ENCODE results near the gene MBD3.

The MBD3 gene

DNA sequence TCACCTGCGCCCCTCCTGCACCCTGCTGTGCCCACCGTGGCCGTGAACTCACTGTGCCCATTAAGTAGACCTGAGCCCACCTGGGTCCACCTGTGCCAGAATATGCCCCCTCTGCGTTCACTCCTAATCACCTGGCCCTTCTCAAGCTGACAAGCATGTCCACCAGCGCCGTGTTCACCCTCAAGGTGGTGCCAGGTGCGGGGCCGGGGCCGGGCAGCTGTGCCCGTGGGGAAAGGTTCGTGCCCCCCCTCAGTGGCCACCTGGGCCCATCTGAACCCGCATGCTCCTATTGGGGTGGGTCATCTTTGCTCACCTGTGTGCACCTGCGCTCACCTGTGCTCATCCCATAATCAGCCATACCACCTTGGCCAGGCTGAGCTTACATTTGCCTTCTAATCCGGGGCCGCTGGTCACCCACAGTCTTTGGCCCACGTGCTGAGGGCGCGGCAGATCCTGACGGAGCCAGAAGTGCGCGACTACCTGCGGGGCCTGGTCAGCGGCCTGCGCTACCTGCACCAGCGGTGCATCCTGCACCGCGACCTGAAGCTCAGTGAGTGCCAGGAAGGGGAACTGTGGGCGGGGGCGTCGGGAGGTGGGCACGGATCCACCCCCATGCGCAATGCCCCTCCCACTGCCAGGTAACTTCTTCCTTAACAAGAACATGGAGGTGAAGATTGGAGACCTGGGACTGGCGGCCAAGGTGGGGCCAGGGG lies 66.4 kb downstream of the MBD3 start:
- intact Hi-C loops (cut with DNase I; ENCODE audit: low total_unique reads), result no loop called here
- H3K4me3 ChIP-seq, result no peak overlapping the region
- H3K27ac ChIP-seq, result no peak overlapping the region
- no peaks in the 10 kb centered on the region for H3K36me3 ChIP-seq
- H3K9me3 ChIP-seq, result no peaks in the 10 kb centered on the region
- DNase-seq, result no peak
- H3K4me1 ChIP-seq, result peaks cover 0 to 9% (median 7%) of the 10 kb centered on the region in 4 donors
- peaks cover 0 to 88% of the 10 kb centered on the region in 2 donors for H3K27me3 ChIP-seq
- TF ChIP-seq, protein P1, sequence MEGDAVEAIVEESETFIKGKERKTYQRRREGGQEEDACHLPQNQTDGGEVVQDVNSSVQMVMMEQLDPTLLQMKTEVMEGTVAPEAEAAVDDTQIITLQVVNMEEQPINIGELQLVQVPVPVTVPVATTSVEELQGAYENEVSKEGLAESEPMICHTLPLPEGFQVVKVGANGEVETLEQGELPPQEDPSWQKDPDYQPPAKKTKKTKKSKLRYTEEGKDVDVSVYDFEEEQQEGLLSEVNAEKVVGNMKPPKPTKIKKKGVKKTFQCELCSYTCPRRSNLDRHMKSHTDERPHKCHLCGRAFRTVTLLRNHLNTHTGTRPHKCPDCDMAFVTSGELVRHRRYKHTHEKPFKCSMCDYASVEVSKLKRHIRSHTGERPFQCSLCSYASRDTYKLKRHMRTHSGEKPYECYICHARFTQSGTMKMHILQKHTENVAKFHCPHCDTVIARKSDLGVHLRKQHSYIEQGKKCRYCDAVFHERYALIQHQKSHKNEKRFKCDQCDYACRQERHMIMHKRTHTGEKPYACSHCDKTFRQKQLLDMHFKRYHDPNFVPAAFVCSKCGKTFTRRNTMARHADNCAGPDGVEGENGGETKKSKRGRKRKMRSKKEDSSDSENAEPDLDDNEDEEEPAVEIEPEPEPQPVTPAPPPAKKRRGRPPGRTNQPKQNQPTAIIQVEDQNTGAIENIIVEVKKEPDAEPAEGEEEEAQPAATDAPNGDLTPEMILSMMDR (IDR thresholded peaks at IDR 0.05), result no peak

DNA sequence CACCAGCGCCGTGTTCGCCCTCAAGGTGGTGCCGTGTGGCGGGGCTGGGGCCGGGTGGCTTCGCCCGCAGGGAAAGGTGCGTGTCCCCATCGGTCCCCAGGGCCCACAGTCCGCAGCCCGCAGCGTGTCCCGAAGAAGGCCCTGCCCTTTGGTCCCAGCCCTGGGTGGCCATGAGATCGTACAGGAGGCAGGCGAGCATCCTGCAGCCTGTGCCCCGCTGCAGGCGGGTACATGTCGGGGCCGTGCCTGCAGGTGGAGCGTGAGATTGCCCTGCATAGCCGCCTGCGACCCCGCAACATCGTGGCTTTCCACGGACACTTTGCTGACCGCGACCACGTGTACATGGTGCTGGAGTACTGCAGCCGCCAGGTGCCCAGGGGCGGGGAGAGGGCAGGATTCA lies 67.3 kb downstream of the MBD3 start:
- H3K36me3 ChIP-seq, result no peaks in the 10 kb centered on the region
- TF ChIP-seq, protein P1 (IDR thresholded peaks at IDR 0.05), result no peak
- intact Hi-C loops (cut with DNase I; ENCODE audit: low total_unique reads), result no loop called here
- no peak overlapping the region for H3K27ac ChIP-seq
- no peak overlapping the region for H3K4me3 ChIP-seq
- H3K4me1 ChIP-seq, result peaks cover 0 to 9% (median 7%) of the 10 kb centered on the region in 4 donors
- no peak for DNase-seq
- no peaks in the 10 kb centered on the region for H3K9me3 ChIP-seq
- H3K27me3 ChIP-seq, result peaks cover 0 to 83% of the 10 kb centered on the region in 2 donors

DNA sequence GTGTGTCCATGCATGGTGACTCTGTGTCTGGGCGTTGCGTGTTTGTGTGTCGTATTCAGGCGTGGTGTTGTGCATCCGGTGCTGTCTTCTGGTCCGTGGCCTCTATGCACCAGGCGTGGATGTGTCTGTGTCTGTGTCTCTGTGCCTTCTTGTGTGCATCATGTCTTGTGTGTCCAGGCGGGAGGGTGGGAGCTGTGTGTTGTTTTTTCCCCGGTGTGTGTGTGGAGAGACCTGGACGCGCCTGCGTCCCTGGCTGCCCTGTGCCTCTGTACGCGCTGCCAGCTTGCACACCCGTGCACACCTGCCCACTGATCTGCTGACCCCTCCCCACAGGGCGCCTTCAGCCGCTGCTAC lies 67.7 kb downstream of the MBD3 start:
- Histone ChIP-seq H3K27me3 (peaks cover 0 to 83% of the 10 kb centered on the region in 2 donors), H3K9me3 (no peaks in the 10 kb centered on the region)
- intact Hi-C loops (cut with DNase I; ENCODE audit: low total_unique reads), result no loop called here

DNA sequence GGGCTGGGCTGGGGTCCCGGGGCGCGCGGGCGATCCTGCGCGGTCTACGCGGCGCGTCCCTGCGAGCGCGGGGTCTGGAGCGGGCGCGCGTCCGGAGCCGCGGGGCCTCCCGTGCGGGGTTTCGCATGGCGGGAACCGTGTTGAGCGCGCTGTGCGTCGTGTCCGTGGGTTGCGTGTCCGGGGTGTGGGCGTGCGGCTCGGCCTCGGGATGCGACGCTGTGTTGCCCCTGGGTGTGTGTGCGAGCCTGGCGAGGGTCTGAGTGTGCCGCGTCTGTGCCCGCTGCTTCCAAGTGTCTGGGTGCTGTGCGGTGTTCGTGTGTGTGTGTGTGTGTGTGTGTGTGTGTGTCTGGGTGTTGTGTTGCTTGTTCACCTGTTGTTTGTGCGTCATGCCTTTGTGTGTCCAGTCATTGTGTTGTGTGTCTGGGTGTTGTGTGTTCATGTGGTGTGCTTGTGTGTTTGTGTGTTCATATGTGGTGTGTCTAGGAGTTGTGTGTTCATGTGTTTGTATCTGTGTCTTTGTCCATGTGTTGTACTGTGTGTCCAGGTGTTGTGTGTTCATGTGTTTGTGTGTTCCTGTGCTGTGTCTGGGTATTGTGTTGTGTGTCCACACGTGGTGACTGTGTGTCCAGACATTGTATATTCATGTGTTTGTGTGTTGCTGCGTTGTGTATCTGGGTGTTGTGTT lies 68.2 kb downstream of the MBD3 start:
- no peak overlapping the region for H3K27ac ChIP-seq
- peaks cover 0 to 9% (median 7%) of the 10 kb centered on the region in 4 donors for H3K4me1 ChIP-seq
- DNase-seq, result no peak
- H3K9me3 ChIP-seq, result no peaks in the 10 kb centered on the region
- intact Hi-C loops (cut with DNase I; ENCODE audit: low total_unique reads), result no loop called here
- H3K4me3 ChIP-seq, result no peak overlapping the region
- no peaks in the 10 kb centered on the region for H3K36me3 ChIP-seq
- peaks cover 0 to 81% of the 10 kb centered on the region in 2 donors for H3K27me3 ChIP-seq
- TF ChIP-seq, protein P1 (IDR thresholded peaks at IDR 0.05), result no peak

More for the DNA sequence above, 67.7 kb downstream of the MBD3 start:
- DNase-seq, result no peak
- H3K36me3 ChIP-seq, result no peaks in the 10 kb centered on the region
- no peak overlapping the region for H3K27ac ChIP-seq
- TF ChIP-seq, protein P1 (IDR thresholded peaks at IDR 0.05), result no peak
- H3K4me3 ChIP-seq, result no peak overlapping the region
- peaks cover 0 to 9% (median 7%) of the 10 kb centered on the region in 4 donors for H3K4me1 ChIP-seq

Measured in tibial artery (tissue), 4 donors.